HepG2 (cell line): ENCODE measurements around the gene KISS1R. TPM values are rescaled to one million over a fixed set of nuclear protein-coding genes. Genes with fewer than 3 reads are reported as not detected.

Source experiments
- ATAC-seq: fragments of 200-7000 bp; cut with Tn5 transposase; 3 replicates; pipeline ENCODE4 v1.9.1; 2020; ENCODE audit warnings: mild to moderate bottlenecking, moderate library complexity
- BruUV-seq: library from RNA; stranded (reverse); fragments of 400-500 nt; replicated peaks from 2 replicates; lab custom pipeline; 2021; lab: Mats Ljungman, UMichigan
- CTCF ChIA-PET: fragments of 300-600 bp; formaldehyde crosslinking; extraction: SDS; loops from one replicate; lab custom pipeline; 2021; ENCODE audit warnings: low total read pairs, inconsistent platforms, low intra/inter-chr PET ratio; lab: Yijun Ruan, JAX
- POLR2A ChIA-PET: fragments of 350-600 bp; sonication (Branson Sonifier 250); formaldehyde crosslinking; loops from one replicate; lab custom pipeline; 2020; ENCODE audit warnings: antibody characterized with exemption, inconsistent platforms; lab: Yijun Ruan, JAX
- DNase-seq: peaks from one replicate; pipeline ENCODE4 v3.0.0-alpha.2; 2015; ENCODE audit warnings: low spot score
- FAIRE-seq: peaks from 3 replicates; lab custom pipeline; 2011; peaks lifted over from hg19 to GRCh38; lab: Jason Lieb, UNC
- H2AFZ ChIP-seq: one replicate; pipeline ENCODE4 v1.6.1; 2011; ENCODE audit warnings: low read length, inconsistent platforms
- H3K27ac ChIP-seq: fragments of 300-600 bp; 3 replicates; pipeline ENCODE4 v1.8.0; 2011; ENCODE audit warnings: mixed run types, mild to moderate bottlenecking, mixed read lengths, low read length, inconsistent platforms; ENCODE audit not compliant: insufficient read depth; ENCODE audit errors: extremely low read length
- H3K27me3 ChIP-seq, 2 experiments: fragments of 200-600 bp in 1 of 2; 2 replicates in 1 of 2; 3 replicates in 1 of 2; pipeline versions ENCODE4 v1.6.0 to v1.8.0; 2011; ENCODE audit warnings: low read length in 2 of 2, mild to moderate bottlenecking in 2 of 2, moderate library complexity in 2 of 2, inconsistent platforms in 1 of 2; ENCODE audit not compliant: insufficient read depth in 2 of 2, control insufficient read depth in 1 of 2
- H3K36me3 ChIP-seq, 2 experiments: fragments of 200-600 bp in 1 of 2; replicated peaks in 1 of 2; 2 replicates in 1 of 2; 3 replicates in 1 of 2; pipeline versions ENCODE4 v1.5.1 to v1.8.0; 2011; ENCODE audit warnings: low read length in 2 of 2, inconsistent platforms in 1 of 2; ENCODE audit not compliant: insufficient read depth in 2 of 2, control insufficient read depth in 1 of 2
- H3K4me1 ChIP-seq: 2 replicates; pipeline ENCODE4 v1.5.1; 2012; ENCODE audit warnings: low read length, inconsistent platforms; ENCODE audit not compliant: insufficient read depth
- H3K4me2 ChIP-seq: 2 replicates; pipeline ENCODE4 v1.6.0; 2011; ENCODE audit warnings: low read depth, low read length, inconsistent platforms
- H3K4me3 ChIP-seq, 3 experiments: fragments of 200-600 bp in 1 of 3; sonication (generic), shearing (Covaris generic) in 1 of 3; replicated peaks in 1 of 3; 2 replicates each; pipeline ENCODE4 v1.5.1; 2011 to 2016; ENCODE audit warnings: low read length in 3 of 3, inconsistent platforms in 2 of 3, low read depth in 2 of 3, mild to moderate bottlenecking in 2 of 3, control low read depth in 1 of 3, mixed read lengths in 1 of 3; ENCODE audit not compliant: insufficient read depth in 1 of 3
- H3K79me2 ChIP-seq: one replicate; pipeline ENCODE4 v1.6.1; 2011; ENCODE audit warnings: low read length, inconsistent platforms; ENCODE audit not compliant: insufficient read depth
- H3K9ac ChIP-seq: 2 replicates; pipeline ENCODE4 v1.6.0; 2011; ENCODE audit warnings: mild to moderate bottlenecking, low read depth, low read length, inconsistent platforms; ENCODE audit not compliant: insufficient read depth
- H3K9me3 ChIP-seq: 2 replicates; pipeline ENCODE4 v1.5.1; 2012; ENCODE audit warnings: mild to moderate bottlenecking, low read length
- H4K20me1 ChIP-seq: 2 replicates; pipeline ENCODE4 v1.6.0; 2011; ENCODE audit warnings: inconsistent platforms, mild to moderate bottlenecking, low read length, moderate library complexity; ENCODE audit not compliant: insufficient read depth
- AKAP8 ChIP-seq: sonication (generic); formaldehyde crosslinking; IDR thresholded peaks from 2 replicates; pipeline ENCODE4 v1.5.1; 2020; ENCODE audit warnings: mild to moderate bottlenecking, missing genetic modification reagents
- CAMTA2 ChIP-seq: sonication (generic); formaldehyde crosslinking; IDR thresholded peaks from 2 replicates; pipeline ENCODE4 v1.4.0; 2020; ENCODE audit warnings: mild to moderate bottlenecking, missing genetic modification reagents, borderline replicate concordance
- ESRRA ChIP-seq: sonication (generic); formaldehyde crosslinking; IDR thresholded peaks from 2 replicates; pipeline ENCODE4 v1.5.1; 2020; ENCODE audit warnings: mild to moderate bottlenecking, low read depth, missing genetic modification reagents
- KDM5B ChIP-seq: sonication (generic); formaldehyde crosslinking; IDR thresholded peaks from 2 replicates; pipeline ENCODE4 v1.4.0; 2020; ENCODE audit warnings: missing genetic modification reagents, mild to moderate bottlenecking, borderline replicate concordance
- MEF2D ChIP-seq: sonication (generic); formaldehyde crosslinking; IDR thresholded peaks from 2 replicates; pipeline ENCODE4 v1.5.1; 2020; ENCODE audit warnings: mild to moderate bottlenecking, missing genetic modification reagents
- NR2F6 ChIP-seq, 2 experiments: IDR thresholded peaks; 2 replicates each; pipeline ENCODE4 v1.6.1; 2016; ENCODE audit warnings: antibody characterized with exemption in 1 of 2, mild to moderate bottlenecking in 1 of 2
- RORA ChIP-seq: sonication (generic); formaldehyde crosslinking; IDR thresholded peaks from 2 replicates; pipeline ENCODE4 v1.5.0; 2020; ENCODE audit warnings: mild to moderate bottlenecking, missing genetic modification reagents, moderate library complexity
- SETDB1 ChIP-seq: sonication (generic); formaldehyde crosslinking; IDR thresholded peaks from 2 replicates; pipeline ENCODE4 v1.5.1; 2020; ENCODE audit warnings: missing genetic modification reagents, mild to moderate bottlenecking, borderline replicate concordance
- SRY ChIP-seq: sonication (generic); formaldehyde crosslinking; IDR thresholded peaks from 2 replicates; pipeline ENCODE4 v1.8.0; 2022; ENCODE audit warnings: mild to moderate bottlenecking, missing genetic modification reagents
- YEATS4 ChIP-seq: sonication (generic); formaldehyde crosslinking; IDR thresholded peaks from 2 replicates; pipeline ENCODE4 v1.4.0; 2020; ENCODE audit warnings: missing genetic modification reagents, borderline replicate concordance
- ZBTB33 ChIP-seq: sonication (generic); formaldehyde crosslinking; IDR thresholded peaks from 2 replicates; pipeline ENCODE4 v1.4.0; 2020; ENCODE audit warnings: missing genetic modification reagents
- ZMYM3 ChIP-seq: sonication (generic); formaldehyde crosslinking; IDR thresholded peaks from 2 replicates; pipeline ENCODE4 v1.5.1; 2020; ENCODE audit warnings: mild to moderate bottlenecking, missing genetic modification reagents
- ZSCAN29 ChIP-seq: sonication (generic); formaldehyde crosslinking; conservative IDR thresholded peaks from 2 replicates; pipeline ENCODE4 v1.4.0; 2020; ENCODE audit warnings: mild to moderate bottlenecking, missing genetic modification reagents
- WGBS: methylation state at CpG from one replicate; pipeline ENCODE4 v1.1.6; 2017; ENCODE audit warnings: low lambda C conversion rate; 5-methylcytosine and 5-hydroxymethylcytosine counted together
- in situ Hi-C: cut with HindIII; loops from 2 replicates; pipeline ENCODE4 v1.10.0; 2017; ENCODE audit warnings: low pct_unique_long_range_greater_than_20kb; ENCODE audit not compliant: extremely low pct_ligation_motif_present
- intact Hi-C: fragments of 100-400 bp; cut with micrococcal nuclease; formaldehyde crosslinking; loops from one replicate; pipeline ENCODE4 v1.10.0; 2022; ENCODE audit not compliant: unreplicated experiment
- polyA plus RNA-seq, 8 experiments: library from polyadenylated mRNA; depleted of rRNA in 3 of 8; stranded (reverse) in 7 of 8; unstranded in 1 of 8; fragments of >200 nt; fragmentation: Illumina TruSeq in 4 of 8; extraction: Trizol in 4 of 8; gene quantifications; 2 replicates each; pipeline versions ENCODE4 v1.2.1 to v1.2.3, GENCODE V29; 2011 to 2016; ENCODE audit warnings: low read depth in 4 of 8, missing spikeins in 1 of 8, mixed read lengths in 1 of 8; ENCODE audit not compliant: insufficient read depth in 1 of 8
- total RNA-seq, 5 experiments: library from RNA; depleted of rRNA; stranded (reverse); fragments of >200 nt; fragmentation: Illumina TruSeq; extraction: Trizol; gene quantifications; 2 replicates each; pipeline ENCODE4 v1.2.3, GENCODE V29; 2016; ENCODE audit warnings: low read depth in 1 of 5
- TF ChIP-seq, protein P1 (sequence below): sonication (generic); formaldehyde crosslinking; conservative IDR thresholded peaks from 2 replicates; pipeline ENCODE4 v1.5.0; 2020; ENCODE audit warnings: missing genetic modification reagents
- TF ChIP-seq, protein P2 (sequence below): sonication (generic); formaldehyde crosslinking; IDR thresholded peaks from 2 replicates; pipeline ENCODE4 v1.9.0; 2021; ENCODE audit warnings: missing genetic modification reagents, mild to moderate bottlenecking, borderline replicate concordance
- TF ChIP-seq, protein P3 (sequence below): sonication (generic); formaldehyde crosslinking; IDR thresholded peaks from 2 replicates; pipeline ENCODE4 v1.4.0; 2020; ENCODE audit warnings: missing genetic modification reagents, borderline replicate concordance

Gene KISS1R
- total and polyA plus RNA-seq, 2 of the 13 experiments (the other 11 are each of a cell fraction or from before 2014, with no cell fraction given): 1.1 to 10.2 TPM

GRCh38 chr19:945401-946252 is 28.5 kb downstream of the KISS1R start:
- H3K79me2 ChIP-seq: peaks cover 73% of the 10 kb centered on the region
- FAIRE-seq (no peak), DNase-seq (no peak), ATAC-seq (no peak)
- in situ Hi-C loops (no loop called here), intact Hi-C loops (no loop called here)
- H3K4me3 ChIP-seq: no peak overlapping the region
- H3K9me3 ChIP-seq: no peaks in the 10 kb centered on the region
- no peaks in the 10 kb centered on the region; a peak in 1 of 5 replicates for H3K27me3 ChIP-seq
- 94% methylated on average over 27 of the region's 37 CpGs for WGBS
- CTCF ChIA-PET: no interaction called here
- peaks cover 20 to 62% of the 10 kb centered on the region in 2 experiments for H3K36me3 ChIP-seq
- no TSS peak for BruUV-seq
- H2AFZ ChIP-seq: no peak overlapping the region
- no peak overlapping the region for H3K9ac ChIP-seq
- POLR2A ChIA-PET: no interaction called here
- peaks cover 41% of the 10 kb centered on the region for H3K4me1 ChIP-seq
- no peak overlapping the region for H3K27ac ChIP-seq
- peaks cover 54% of the 10 kb centered on the region; the same call in 1 of the 2 replicates for H4K20me1 ChIP-seq
- H3K4me2 ChIP-seq: no peak overlapping the region
- TF ChIP-seq, protein P1, sequence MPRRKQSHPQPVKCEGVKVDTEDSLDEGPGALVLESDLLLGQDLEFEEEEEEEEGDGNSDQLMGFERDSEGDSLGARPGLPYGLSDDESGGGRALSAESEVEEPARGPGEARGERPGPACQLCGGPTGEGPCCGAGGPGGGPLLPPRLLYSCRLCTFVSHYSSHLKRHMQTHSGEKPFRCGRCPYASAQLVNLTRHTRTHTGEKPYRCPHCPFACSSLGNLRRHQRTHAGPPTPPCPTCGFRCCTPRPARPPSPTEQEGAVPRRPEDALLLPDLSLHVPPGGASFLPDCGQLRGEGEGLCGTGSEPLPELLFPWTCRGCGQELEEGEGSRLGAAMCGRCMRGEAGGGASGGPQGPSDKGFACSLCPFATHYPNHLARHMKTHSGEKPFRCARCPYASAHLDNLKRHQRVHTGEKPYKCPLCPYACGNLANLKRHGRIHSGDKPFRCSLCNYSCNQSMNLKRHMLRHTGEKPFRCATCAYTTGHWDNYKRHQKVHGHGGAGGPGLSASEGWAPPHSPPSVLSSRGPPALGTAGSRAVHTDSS (CRISPR knock-in tag): no peak
- no peak for TF ChIP-seq ESRRA (CRISPR knock-in tag)
- no peak for TF ChIP-seq YEATS4
- 0 out of 2 replicates have a peak, but pooled peaks have one; percentile 38 for TF ChIP-seq KDM5B
- peak; percentile 53 for TF ChIP-seq ZMYM3 (CRISPR knock-in tag)
- no peak for TF ChIP-seq SRY (CRISPR knock-in tag)
- no peak for TF ChIP-seq SETDB1
- TF ChIP-seq MEF2D (CRISPR knock-in tag): no peak
- TF ChIP-seq, protein P2, sequence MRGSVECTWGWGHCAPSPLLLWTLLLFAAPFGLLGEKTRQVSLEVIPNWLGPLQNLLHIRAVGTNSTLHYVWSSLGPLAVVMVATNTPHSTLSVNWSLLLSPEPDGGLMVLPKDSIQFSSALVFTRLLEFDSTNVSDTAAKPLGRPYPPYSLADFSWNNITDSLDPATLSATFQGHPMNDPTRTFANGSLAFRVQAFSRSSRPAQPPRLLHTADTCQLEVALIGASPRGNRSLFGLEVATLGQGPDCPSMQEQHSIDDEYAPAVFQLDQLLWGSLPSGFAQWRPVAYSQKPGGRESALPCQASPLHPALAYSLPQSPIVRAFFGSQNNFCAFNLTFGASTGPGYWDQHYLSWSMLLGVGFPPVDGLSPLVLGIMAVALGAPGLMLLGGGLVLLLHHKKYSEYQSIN: no peak
- 0 out of 2 replicates have a peak, but pooled peaks have one; percentile 35 for TF ChIP-seq AKAP8 (CRISPR knock-in tag)
- TF ChIP-seq CAMTA2 (CRISPR knock-in tag): no peak
- no peak for TF ChIP-seq ZSCAN29 (CRISPR knock-in tag)
- TF ChIP-seq, protein P3, sequence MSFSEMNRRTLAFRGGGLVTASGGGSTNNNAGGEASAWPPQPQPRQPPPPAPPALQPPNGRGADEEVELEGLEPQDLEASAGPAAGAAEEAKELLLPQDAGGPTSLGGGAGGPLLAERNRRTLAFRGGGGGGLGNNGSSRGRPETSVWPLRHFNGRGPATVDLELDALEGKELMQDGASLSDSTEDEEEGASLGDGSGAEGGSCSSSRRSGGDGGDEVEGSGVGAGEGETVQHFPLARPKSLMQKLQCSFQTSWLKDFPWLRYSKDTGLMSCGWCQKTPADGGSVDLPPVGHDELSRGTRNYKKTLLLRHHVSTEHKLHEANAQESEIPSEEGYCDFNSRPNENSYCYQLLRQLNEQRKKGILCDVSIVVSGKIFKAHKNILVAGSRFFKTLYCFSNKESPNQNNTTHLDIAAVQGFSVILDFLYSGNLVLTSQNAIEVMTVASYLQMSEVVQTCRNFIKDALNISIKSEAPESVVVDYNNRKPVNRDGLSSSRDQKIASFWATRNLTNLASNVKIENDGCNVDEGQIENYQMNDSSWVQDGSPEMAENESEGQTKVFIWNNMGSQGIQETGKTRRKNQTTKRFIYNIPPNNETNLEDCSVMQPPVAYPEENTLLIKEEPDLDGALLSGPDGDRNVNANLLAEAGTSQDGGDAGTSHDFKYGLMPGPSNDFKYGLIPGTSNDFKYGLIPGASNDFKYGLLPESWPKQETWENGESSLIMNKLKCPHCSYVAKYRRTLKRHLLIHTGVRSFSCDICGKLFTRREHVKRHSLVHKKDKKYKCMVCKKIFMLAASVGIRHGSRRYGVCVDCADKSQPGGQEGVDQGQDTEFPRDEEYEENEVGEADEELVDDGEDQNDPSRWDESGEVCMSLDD (CRISPR knock-in tag): no peak
- no peak for TF ChIP-seq NR2F6 (IDR thresholded peaks at IDR 0.05)
- TF ChIP-seq NR2F6 (CRISPR knock-in tag; IDR thresholded peaks at IDR 0.05): no peak
- no peak for TF ChIP-seq RORA
- peak; percentile 79 for TF ChIP-seq ZBTB33
